PFSK-1 (cell line): ENCODE measurements around the gene GNPTG.

ENCODE experiments used
- FOXP2 ChIP-seq: optimal IDR thresholded peaks from 2 replicates; pipeline ENCODE3; 2011; ENCODE audit warnings: borderline replicate concordance, control low read depth, inconsistent platforms; ENCODE audit not compliant: insufficient read depth; ENCODE audit errors: extremely low read length, extremely low read depth
- POLR2AphosphoS5 ChIP-seq: IDR thresholded peaks from 2 replicates; pipeline ENCODE4 v1.6.1; 2012; ENCODE audit warnings: low read depth, mild to moderate bottlenecking, control low read depth, low read length, moderate library complexity
- SIN3A ChIP-seq: IDR thresholded peaks from 2 replicates; pipeline ENCODE4 v1.6.1; 2012; ENCODE audit warnings: mild to moderate bottlenecking, low read length, moderate library complexity, borderline replicate concordance; ENCODE audit not compliant: insufficient read depth
- TAF1 ChIP-seq: IDR thresholded peaks from 2 replicates; pipeline ENCODE4 v1.6.1; 2012; ENCODE audit warnings: low read length, control low read depth, borderline replicate concordance; ENCODE audit not compliant: insufficient read depth
- TF ChIP-seq, protein P1 (sequence below), 2 experiments: IDR thresholded peaks; 2 replicates each; pipeline versions ENCODE4 v1.6.1 to v1.8.0; 2011 to 2012; ENCODE audit warnings: low read depth in 2 of 2, low read length in 2 of 2, control low read depth in 1 of 2, inconsistent platforms in 1 of 2, mild to moderate bottlenecking in 1 of 2, moderate library complexity in 1 of 2; ENCODE audit not compliant: insufficient read depth in 1 of 2

GRCh38 chr16:1348441-1348840 lies 3.3 kb upstream of the GNPTG start:
- TF ChIP-seq FOXP2 (no peak), SIN3A (no peak), POLR2AphosphoS5 (no peak), TAF1 (no peak)
- TF ChIP-seq, protein P1, sequence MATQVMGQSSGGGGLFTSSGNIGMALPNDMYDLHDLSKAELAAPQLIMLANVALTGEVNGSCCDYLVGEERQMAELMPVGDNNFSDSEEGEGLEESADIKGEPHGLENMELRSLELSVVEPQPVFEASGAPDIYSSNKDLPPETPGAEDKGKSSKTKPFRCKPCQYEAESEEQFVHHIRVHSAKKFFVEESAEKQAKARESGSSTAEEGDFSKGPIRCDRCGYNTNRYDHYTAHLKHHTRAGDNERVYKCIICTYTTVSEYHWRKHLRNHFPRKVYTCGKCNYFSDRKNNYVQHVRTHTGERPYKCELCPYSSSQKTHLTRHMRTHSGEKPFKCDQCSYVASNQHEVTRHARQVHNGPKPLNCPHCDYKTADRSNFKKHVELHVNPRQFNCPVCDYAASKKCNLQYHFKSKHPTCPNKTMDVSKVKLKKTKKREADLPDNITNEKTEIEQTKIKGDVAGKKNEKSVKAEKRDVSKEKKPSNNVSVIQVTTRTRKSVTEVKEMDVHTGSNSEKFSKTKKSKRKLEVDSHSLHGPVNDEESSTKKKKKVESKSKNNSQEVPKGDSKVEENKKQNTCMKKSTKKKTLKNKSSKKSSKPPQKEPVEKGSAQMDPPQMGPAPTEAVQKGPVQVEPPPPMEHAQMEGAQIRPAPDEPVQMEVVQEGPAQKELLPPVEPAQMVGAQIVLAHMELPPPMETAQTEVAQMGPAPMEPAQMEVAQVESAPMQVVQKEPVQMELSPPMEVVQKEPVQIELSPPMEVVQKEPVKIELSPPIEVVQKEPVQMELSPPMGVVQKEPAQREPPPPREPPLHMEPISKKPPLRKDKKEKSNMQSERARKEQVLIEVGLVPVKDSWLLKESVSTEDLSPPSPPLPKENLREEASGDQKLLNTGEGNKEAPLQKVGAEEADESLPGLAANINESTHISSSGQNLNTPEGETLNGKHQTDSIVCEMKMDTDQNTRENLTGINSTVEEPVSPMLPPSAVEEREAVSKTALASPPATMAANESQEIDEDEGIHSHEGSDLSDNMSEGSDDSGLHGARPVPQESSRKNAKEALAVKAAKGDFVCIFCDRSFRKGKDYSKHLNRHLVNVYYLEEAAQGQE (IDR thresholded peaks at IDR 0.05; ENCODE audit: insufficient read depth in 1 of 2, low read depth in 2 of 2, low read length in 2 of 2): no peak
